GM19328 (cell line): ENCODE data around the gene ABCA4.

Source experiments
- ATAC-seq: cut with Tn5 transposase; IDR thresholded peaks from one replicate; pipeline ENCODE4 v1.9.1; 2021; ENCODE audit warnings: mild to moderate bottlenecking, moderate library complexity; ENCODE audit not compliant: unreplicated experiment

ABCA4 gene

GRCh38 chr1:94056171-94056570 is 64.8 kb downstream of the ABCA4 start:
- ATAC-seq: no peak

GRCh38 chr1:94055459-94056122 is 65.4 kb downstream of the ABCA4 start:
- no peak for ATAC-seq

DNA sequence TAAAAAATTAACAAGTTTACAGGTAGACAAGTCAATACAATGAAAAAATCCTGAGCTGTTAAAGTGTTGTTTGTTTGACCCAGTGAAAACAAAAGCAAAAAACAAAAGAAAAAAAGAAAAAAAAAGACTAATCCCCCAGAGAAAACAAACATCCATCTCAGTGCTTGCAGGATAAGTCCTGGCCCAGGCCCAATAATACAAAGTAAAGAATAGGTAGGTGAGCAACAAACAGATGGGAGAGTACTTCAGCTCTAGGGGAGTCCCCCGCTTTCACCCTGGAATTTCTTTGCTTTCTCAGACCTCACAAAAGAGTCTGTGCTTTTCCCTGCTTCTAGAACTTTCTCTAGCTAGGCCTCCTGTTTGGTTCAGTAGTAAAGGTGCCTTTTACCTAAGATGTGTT is 70.3 kb downstream of the ABCA4 start:
- no peak for ATAC-seq

- no peak for ATAC-seq
These were observed 70.7 kb downstream of the ABCA4 start for GRCh38 chr1:94050254-94050653.

- no peak for ATAC-seq
These were observed 71.2 kb downstream of the ABCA4 start for GRCh38 chr1:94049791-94050190.

DNA sequence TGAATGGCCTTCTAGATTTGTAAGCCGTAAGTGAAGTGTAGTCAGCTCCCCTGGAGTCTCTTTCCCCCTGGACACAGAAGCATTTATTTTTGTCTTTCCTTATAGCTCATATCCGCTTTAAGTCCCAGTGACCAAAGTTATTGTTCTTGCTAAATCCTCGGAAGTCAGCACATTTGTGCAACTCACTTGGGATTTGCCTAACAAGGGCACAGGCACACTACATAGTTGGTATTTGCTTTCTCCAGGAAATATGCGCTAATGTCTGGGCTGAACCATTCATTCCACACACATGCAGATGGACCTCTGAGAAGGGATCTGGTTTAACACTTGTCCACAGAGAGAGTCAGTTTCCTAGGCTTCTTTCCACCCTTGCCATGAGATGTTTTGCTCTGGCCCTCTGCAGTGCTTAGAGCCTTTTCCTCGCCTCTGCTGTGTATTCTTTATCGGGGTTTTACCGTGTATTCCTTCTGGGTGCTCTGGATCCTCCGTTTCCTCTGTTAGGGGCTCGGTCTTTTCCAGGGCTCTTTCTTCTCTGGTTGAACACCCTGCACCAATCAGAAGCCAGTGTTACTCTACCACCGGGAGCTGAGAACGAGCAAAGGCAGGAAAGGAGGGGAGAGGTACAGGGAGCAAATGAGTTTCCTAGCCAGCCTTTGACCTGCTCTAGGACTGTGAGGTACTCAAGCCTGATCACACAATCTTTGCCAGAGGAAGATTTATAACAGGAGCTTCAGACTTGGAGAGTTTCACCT is 72.4 kb downstream of the ABCA4 start:
- ATAC-seq: no peak

DNA sequence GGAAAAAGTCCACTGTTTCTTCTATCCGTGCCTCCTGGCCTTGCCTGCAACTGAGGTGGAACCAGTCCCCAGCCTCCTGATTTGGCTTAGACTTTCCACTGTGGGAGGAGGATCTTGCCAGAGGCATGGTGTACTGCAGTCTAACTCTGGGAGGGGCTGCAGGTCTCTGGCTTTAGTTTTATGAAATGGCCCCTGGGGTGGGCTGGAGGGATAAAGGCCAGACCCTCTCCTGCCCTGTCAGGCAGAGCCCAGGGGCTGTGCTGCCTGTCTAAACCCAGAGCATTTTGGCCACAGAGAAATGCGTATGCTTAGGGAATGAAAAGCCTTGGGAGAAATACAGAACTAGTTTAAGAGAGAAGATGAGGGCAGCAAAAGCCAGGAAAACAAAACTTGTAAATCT is 73.0 kb downstream of the ABCA4 start:
- ATAC-seq: no peak

DNA sequence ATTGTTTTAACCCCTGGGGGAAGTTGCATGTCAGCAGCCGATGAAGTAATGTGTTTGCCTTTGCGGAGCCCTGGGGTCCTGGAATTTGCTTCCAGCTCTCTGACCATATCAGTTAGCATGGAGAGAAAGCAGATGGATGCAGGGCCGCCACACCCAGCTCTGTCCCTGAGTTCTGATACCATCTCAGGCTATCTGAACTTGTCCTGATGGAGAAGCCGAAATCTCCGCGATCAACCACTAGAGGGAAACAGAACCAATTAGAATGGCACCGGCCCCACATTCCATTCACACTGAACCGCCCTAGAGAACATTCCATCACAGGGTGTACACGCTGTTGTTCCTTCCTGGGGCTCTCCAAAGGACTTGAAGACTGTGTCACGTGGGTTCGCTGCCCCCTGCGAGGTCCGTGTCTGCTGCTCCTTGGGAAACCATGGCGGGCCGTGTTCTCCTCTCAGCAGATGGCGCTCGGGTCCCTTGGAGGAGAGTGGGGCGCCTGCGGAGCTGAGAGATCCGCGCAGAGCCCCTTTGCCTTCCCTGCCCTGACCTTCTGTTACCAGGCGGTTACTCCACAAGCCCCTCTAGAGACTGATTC is 75.4 kb downstream of the ABCA4 start:
- no peak for ATAC-seq

DNA sequence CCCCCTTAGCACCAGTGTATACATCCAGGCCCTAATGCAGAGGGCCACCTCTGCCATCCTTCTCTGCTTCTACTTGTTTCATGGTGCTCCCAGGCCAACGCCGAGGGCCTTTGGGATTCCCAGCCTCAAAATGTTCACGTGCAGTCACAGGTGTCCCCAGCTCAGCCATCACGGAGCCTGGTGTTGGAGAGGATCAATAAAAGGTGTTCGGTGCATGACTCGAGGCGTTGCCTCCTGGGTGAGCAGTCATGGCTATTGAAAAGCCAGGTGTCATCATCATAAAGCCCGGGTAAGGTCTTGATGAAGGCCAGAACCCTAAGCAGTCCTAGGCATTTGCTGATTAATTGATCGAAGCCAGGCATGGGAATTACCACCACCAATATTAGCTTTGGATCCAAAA is 76.1 kb downstream of the ABCA4 start:
- ATAC-seq: no peak

GRCh38 chr1:94044290-94044790 is 76.6 kb downstream of the ABCA4 start:
- no peak for ATAC-seq

GRCh38 chr1:94043738-94044289 is 77.1 kb downstream of the ABCA4 start:
- ATAC-seq: no peak

DNA sequence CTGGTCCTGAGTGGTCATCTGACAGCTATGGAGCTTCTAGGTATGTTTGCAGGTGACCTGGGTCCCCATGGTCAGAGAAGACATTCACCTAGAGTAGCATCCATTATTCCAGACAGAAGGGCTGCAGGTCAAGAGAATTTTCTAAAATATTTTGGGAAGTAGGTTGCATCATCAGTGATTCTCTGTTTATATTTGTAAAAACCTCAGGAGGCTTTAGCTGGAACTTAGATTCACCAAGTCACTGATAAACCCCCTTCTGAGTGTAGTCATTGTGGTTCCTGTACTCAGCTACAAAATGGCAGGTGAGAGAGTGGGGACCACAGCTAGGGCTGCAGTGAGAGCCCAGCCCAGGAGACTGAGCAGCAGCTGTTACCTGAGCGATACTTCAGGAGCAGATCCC is 78.6 kb downstream of the ABCA4 start:
- ATAC-seq: no peak

GRCh38 chr1:94039871-94040569 is 80.9 kb downstream of the ABCA4 start:
- no peak for ATAC-seq

DNA sequence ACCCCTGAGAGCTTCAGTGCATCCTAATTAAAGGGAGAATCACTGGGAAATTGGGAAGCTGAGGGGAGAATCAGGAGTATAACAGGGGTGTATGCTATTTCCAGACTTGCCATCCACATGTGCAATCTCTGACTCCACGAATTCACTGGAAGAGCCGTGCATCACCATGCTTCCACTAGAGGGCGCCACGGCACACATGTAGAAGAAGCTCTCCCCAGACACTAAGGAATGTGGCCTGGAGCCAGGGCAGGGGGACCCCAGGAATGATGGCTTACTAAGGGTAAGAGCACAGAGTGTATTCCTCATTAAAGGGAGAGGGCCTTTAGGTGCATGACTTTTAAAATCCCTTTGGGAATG is 81.5 kb downstream of the ABCA4 start:
- no peak for ATAC-seq

GRCh38 chr1:94038511-94038910 is 82.4 kb downstream of the ABCA4 start:
- no peak for ATAC-seq

DNA sequence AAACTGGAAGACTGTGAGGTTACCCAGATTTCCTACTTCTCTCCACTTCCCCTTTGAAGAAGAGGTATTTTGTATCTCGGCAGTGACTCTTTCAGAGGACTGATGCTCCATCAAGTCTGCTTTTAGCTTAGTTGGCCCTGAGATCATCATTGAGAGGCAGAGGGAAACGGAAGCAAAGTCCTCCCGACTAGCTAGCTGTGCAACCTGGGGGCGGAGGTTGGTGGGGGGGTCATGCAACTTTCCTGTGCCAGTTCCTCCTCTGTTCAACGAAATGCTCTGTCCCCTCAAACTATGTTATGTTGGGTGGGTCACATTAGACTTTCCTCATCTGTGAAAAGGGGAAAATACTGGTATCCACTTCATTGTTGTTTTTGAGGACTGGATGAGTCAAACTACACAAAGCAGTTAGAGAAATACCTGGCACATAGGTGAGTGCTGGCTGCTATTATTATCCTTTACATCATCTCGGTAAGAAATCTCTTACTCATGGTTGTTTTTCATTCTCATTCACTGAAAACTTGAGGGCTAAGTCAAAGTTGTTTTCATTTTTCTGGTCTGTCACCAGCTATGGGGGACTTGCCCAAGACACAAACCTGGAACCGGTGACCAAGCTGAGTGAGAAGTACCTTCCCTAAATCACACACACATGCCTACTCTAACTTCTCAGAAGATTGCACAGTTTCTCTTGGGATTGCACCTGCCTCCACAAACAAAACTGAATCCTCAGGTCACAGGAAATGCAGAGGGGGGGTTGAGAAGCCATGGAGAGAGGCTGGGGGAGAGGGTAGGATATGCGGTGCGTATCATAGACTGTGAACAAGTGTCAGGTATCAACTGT is 83.3 kb downstream of the ABCA4 start:
- ATAC-seq: no peak

DNA sequence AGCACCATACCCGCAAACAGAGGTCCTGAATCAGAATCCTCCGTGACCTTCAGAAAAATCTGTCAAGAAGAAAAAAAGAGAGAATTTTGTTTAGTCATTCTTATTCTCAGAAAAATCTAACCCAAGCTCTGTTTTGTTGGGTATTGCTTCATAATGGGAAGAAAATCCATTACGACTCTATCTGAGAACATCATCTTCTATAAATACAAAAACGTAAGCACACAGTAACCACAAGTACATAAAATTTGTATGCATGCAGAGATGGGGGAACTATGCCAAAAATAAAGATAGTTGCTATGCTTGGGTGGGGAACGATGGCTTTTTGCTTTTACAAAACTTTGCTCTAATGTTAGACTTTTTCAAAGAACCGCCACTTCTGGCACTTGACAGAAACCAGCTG is 84.2 kb downstream of the ABCA4 start:
- no peak for ATAC-seq

- ATAC-seq: no peak
These were observed 87.1 kb downstream of the ABCA4 start for GRCh38 chr1:94033849-94034248.

DNA sequence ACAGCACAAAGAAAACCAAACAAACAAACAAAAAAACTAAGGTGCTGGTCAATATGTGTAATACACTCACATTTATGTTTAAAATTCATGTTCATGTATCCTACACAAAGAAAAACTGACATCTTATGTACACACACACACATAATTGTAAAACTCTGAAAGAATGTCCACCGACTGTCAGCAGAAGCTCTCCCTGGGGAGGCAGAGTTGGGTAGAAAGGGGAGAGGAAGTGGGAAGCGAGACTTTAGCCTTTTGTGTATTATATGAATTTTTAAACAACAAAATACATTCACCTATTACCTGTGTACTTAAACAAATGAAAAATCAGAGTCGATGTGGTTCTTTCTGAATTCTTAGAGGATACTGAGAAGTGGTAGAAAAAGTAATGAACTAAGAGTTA is 88.3 kb downstream of the ABCA4 start:
- no peak for ATAC-seq

DNA sequence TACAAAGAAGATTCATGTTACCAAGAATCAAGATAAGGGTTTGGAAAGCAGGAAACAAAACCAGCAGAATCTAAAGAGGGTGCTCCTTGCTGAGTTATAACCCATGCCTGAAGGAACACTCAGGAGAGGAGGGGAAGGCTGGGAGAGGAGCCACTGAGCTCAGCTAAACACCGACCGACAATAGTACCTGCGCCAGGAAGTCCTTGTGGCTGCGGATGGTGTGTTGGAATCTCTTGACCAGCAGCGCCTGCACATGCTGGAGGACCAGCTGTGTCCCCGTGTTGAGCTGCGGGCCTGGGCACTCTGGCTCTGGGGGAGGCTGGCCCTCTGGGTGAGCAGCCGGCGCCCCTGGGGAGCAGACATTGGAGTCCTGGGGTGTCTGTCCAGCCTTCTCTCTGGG is 89.4 kb downstream of the ABCA4 start:
- no peak for ATAC-seq
